SK-N-MC (cell line): ENCODE measurements around the gene MAN1C1.

Experiments
- FOXP2 ChIP-seq: optimal IDR thresholded peaks from 2 replicates; pipeline ENCODE3; 2011; ENCODE audit warnings: mild to moderate bottlenecking, moderate library complexity; ENCODE audit not compliant: insufficient read depth; ENCODE audit errors: extremely low read length, control extremely low read depth
- POLR2AphosphoS5 ChIP-seq: IDR thresholded peaks from 2 replicates; pipeline ENCODE4 v1.6.1; 2012; ENCODE audit warnings: mild to moderate bottlenecking, low read depth, low read length, borderline replicate concordance

DNA sequence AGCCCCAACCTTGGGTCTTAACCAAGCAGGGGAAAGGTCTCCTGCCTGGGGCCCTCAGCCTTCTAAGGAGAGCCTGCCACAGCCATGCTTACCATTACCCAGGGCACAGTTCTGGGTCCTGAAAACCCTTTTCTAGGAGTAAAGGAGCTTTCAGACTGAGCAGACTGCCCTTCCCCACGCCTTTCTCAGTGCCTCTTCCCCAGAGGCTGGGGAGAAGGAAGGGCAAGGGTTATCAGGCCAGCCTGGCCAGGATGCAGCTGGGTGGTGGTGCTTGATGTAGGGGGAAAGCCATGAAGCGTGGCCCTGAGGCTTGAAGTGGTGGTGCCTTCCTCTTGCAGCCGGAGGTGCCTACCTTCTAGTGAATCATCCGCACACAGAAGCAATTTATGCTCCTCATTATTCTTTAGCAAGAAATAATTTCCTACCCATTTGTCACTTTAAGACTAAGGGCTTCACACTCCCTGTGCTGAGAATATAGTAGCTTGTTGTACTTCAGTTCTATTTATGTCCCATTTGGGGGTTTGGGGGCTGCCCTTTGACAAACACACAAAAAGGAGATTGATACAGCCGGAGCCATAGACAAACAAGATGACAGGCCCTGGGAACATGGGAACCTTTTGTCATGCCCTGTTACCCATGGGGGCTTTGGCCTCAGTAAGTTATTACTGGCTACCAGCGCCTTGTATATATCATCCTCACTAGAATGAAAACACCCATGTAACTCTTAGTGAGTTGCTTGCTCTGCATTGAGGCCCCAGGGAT is 40.7 kb downstream of the MAN1C1 start:
- TF ChIP-seq POLR2AphosphoS5 (no peak), FOXP2 (no peak)
